ENCODE measurements around the gene CYP2A7.
"Not testable (repeated sequence)": the region's sequence is repeated elsewhere in the genome, so short reads cannot be mapped to it uniquely, and the experiment has no call there.

- not testable (repeated sequence) for TF ChIP-seq POLR2A, CTCF, EP300, POLR2AphosphoS5 (IDR thresholded peaks at IDR 0.05)
Observed at GRCh38 chr19:40929942-40930341, 47.9 kb upstream of the CYP2A7 start.

Measured in gastroesophageal sphincter (tissue), 3 donors.